Epithelial cell of proximal tubule (primary cell): ENCODE results near the gene CEP135. TPM values are rescaled to one million over a fixed set of nuclear protein-coding genes. Genes with fewer than 3 reads are reported as not detected.
"Not testable (repeated sequence)": the region's sequence is repeated elsewhere in the genome, so short reads cannot be mapped to it uniquely, and the experiment has no call there.

Experiments used
- DNase-seq: peaks from one replicate; pipeline ENCODE4 v3.0.0-alpha.2; 2011; ENCODE audit warnings: low read depth
- H3K4me3 ChIP-seq: 2 replicates; pipeline ENCODE4 v1.5.1; 2011; ENCODE audit warnings: low read depth, mild to moderate bottlenecking, low read length
- CTCF ChIP-seq: conservative IDR thresholded peaks from 2 replicates; pipeline ENCODE4 v1.5.1; 2012; ENCODE audit warnings: low read depth, mild to moderate bottlenecking, low read length
- total RNA-seq: library from RNA; depleted of rRNA; stranded (reverse); fragments of >200 nt; gene quantifications from 2 replicates; pipeline ENCODE4 v1.2.3, GENCODE V29; 2015

CEP135 gene
- total RNA-seq, 1 donor from 2014 or later = 7.8 TPM

- DNase-seq = no peak
- TF ChIP-seq CTCF = no peak
- H3K4me3 ChIP-seq = no peak overlapping the region
Observed at GRCh38 chr4:55927803-55928437, 20.8 kb upstream of the CEP135 start.

GRCh38 chr4:55928846-55929245 is 19.9 kb upstream of the CEP135 start:
- no peak for TF ChIP-seq CTCF
- H3K4me3 ChIP-seq = no peak overlapping the region
- no peak for DNase-seq

GRCh38 chr4:55931043-55931442 is 17.7 kb upstream of the CEP135 start:
- no peak for DNase-seq
- TF ChIP-seq CTCF = no peak
- no peak overlapping the region for H3K4me3 ChIP-seq

- H3K4me3 ChIP-seq = no peak overlapping the region
- DNase-seq = no peak
- no peak for TF ChIP-seq CTCF
Observed at GRCh38 chr4:55931833-55932232, 16.9 kb upstream of the CEP135 start.

GRCh38 chr4:55932511-55932910 is 16.2 kb upstream of the CEP135 start:
- TF ChIP-seq CTCF = no peak
- no peak overlapping the region for H3K4me3 ChIP-seq
- no peak for DNase-seq

GRCh38 chr4:55933611-55934010 is 15.1 kb upstream of the CEP135 start:
- no peak for DNase-seq
- no peak overlapping the region for H3K4me3 ChIP-seq
- TF ChIP-seq CTCF = no peak

GRCh38 chr4:55935907-55936306 is 12.8 kb upstream of the CEP135 start:
- not testable (repeated sequence) for DNase-seq

More at GRCh38 chr4:55935907-55936306, 12.8 kb upstream of the CEP135 start:
- H3K4me3 ChIP-seq = not testable (repeated sequence)
